Ishikawa (cell line): Measurements from ENCODE around the gene ITGBL1.

ENCODE experiments used
- CEBPB ChIP-seq: IDR thresholded peaks from 2 replicates; pipeline ENCODE4 v1.6.1; 2012
- CREB1 ChIP-seq: IDR thresholded peaks from 2 replicates; pipeline ENCODE4 v1.6.1; 2012; ENCODE audit warnings: low read depth
- EGR1 ChIP-seq: IDR thresholded peaks from 2 replicates; pipeline ENCODE4 v1.6.1; 2012
- EP300 ChIP-seq: IDR thresholded peaks from 2 replicates; pipeline ENCODE4 v1.6.1; 2012; ENCODE audit warnings: borderline replicate concordance
- FOXM1 ChIP-seq: IDR thresholded peaks from 2 replicates; pipeline ENCODE4 v1.6.1; 2012; ENCODE audit warnings: low read depth, borderline replicate concordance
- NFIC ChIP-seq: IDR thresholded peaks from 2 replicates; pipeline ENCODE4 v1.6.1; 2012
- RAD21 ChIP-seq: IDR thresholded peaks from 2 replicates; pipeline ENCODE4 v1.6.1; 2012; ENCODE audit warnings: low read depth
- TAF1 ChIP-seq: IDR thresholded peaks from 2 replicates; pipeline ENCODE4 v1.6.1; 2012; ENCODE audit warnings: low read depth, mild to moderate bottlenecking
- TCF12 ChIP-seq: IDR thresholded peaks from 2 replicates; pipeline ENCODE4 v1.6.1; 2012; ENCODE audit warnings: low read depth
- TEAD4 ChIP-seq: IDR thresholded peaks from 2 replicates; pipeline ENCODE4 v1.6.1; 2012
- YY1 ChIP-seq: IDR thresholded peaks from 2 replicates; pipeline ENCODE4 v1.6.1; 2012; ENCODE audit warnings: low read depth
- ZBTB7A ChIP-seq: IDR thresholded peaks from 2 replicates; pipeline ENCODE4 v1.6.1; 2012; ENCODE audit warnings: low read depth
- TF ChIP-seq, protein P1 (sequence below): IDR thresholded peaks from 2 replicates; pipeline ENCODE4 v1.6.1; 2012
- TF ChIP-seq, protein P2 (sequence below): IDR thresholded peaks from 2 replicates; pipeline ENCODE4 v1.6.1; 2012
- TF ChIP-seq, protein P3 (sequence below): IDR thresholded peaks from 2 replicates; pipeline ENCODE4 v1.6.1; 2012; ENCODE audit warnings: low read depth, mild to moderate bottlenecking

The ITGBL1 gene

DNA sequence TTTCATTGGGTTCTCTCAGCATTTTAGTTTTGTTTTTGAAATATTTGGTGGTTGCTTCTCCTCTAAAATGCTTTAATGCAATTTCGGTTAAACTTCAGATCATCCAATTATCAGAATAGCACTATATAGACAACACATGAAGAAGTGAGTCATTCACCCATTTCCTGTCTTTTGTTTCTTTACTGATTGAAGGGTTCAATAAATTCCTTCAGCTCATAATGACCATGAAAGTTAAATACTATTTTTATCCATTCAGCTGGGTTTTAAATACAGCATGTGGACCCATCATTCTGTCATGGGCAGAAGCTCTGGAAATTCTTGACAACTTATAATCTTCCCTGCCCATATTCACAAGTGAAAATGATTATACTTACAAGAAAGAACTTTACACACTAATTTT lies 187.2 kb downstream of the ITGBL1 start:
- TF ChIP-seq, protein P1, sequence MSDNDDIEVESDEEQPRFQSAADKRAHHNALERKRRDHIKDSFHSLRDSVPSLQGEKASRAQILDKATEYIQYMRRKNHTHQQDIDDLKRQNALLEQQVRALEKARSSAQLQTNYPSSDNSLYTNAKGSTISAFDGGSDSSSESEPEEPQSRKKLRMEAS = no peak
- TF ChIP-seq, protein P2, sequence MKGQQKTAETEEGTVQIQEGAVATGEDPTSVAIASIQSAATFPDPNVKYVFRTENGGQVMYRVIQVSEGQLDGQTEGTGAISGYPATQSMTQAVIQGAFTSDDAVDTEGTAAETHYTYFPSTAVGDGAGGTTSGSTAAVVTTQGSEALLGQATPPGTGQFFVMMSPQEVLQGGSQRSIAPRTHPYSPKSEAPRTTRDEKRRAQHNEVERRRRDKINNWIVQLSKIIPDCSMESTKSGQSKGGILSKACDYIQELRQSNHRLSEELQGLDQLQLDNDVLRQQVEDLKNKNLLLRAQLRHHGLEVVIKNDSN = no peak
- TF ChIP-seq CREB1 (no peak), TAF1 (no peak), ZBTB7A (no peak), NFIC (no peak), RAD21 (no peak), EGR1 (no peak), FOXM1 (no peak)
- TF ChIP-seq, protein P3, sequence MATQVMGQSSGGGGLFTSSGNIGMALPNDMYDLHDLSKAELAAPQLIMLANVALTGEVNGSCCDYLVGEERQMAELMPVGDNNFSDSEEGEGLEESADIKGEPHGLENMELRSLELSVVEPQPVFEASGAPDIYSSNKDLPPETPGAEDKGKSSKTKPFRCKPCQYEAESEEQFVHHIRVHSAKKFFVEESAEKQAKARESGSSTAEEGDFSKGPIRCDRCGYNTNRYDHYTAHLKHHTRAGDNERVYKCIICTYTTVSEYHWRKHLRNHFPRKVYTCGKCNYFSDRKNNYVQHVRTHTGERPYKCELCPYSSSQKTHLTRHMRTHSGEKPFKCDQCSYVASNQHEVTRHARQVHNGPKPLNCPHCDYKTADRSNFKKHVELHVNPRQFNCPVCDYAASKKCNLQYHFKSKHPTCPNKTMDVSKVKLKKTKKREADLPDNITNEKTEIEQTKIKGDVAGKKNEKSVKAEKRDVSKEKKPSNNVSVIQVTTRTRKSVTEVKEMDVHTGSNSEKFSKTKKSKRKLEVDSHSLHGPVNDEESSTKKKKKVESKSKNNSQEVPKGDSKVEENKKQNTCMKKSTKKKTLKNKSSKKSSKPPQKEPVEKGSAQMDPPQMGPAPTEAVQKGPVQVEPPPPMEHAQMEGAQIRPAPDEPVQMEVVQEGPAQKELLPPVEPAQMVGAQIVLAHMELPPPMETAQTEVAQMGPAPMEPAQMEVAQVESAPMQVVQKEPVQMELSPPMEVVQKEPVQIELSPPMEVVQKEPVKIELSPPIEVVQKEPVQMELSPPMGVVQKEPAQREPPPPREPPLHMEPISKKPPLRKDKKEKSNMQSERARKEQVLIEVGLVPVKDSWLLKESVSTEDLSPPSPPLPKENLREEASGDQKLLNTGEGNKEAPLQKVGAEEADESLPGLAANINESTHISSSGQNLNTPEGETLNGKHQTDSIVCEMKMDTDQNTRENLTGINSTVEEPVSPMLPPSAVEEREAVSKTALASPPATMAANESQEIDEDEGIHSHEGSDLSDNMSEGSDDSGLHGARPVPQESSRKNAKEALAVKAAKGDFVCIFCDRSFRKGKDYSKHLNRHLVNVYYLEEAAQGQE = no peak

DNA sequence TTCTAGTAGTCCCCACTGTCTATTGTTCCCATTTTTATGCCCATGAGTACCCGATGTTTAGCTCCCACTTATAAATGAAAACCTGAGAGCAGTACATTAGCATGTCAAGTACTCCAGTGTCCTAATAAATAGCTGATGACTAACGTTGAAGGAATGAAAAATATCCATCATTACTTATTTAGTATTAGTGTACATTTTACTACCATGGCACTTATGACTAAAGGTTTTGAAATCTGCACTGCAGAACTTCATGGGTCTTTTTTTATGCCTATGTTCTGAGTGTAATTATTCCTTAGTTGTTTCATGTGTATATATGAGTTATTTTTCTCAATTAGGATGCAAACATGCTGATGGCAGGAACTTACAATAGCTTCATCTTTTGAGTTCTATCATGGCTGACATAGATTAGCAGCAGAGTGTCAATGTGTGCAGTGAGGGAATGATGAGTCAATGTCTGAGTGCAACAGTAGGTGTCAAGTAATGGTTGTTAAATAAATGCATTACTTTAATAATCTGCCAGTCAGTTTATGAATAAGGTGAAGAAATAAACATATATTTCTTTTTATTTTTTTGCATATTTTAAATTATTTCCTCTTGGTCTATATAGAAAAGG lies 188.4 kb downstream of the ITGBL1 start:
- TF ChIP-seq, protein P1 = no peak
- TF ChIP-seq TCF12 (no peak), EGR1 (no peak), CREB1 (no peak), FOXM1 (no peak), NFIC (no peak), TAF1 (no peak), YY1 (no peak), ZBTB7A (no peak), TEAD4 (no peak), EP300 (no peak), CEBPB (no peak), RAD21 (no peak)
- TF ChIP-seq, protein P2 = no peak
- TF ChIP-seq, protein P3 = no peak

DNA sequence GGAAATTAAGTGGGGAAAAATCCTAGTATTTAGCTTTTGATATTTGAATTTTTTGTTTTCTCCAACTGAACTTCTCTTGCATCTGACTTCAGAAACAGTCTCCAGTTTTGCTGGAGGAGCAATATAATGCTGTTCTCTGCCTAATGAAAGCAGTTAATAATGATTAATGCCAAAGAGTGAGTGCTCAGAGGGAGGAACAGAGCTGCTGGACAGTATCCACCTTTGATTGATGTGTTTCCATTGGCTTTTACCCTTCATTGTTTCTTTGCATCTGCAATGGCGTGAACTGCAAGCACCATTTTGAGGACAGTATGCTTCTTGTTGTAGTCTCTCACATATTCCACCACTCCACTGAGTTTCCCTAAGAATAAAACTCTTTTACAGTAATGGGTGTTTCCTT lies 193.4 kb downstream of the ITGBL1 start:
- no peak for TF ChIP-seq EGR1
- TF ChIP-seq, protein P2 = no peak
- TF ChIP-seq RAD21 = no peak
- no peak for TF ChIP-seq TCF12
- TF ChIP-seq CREB1 = no peak
- no peak for TF ChIP-seq FOXM1
- no peak for TF ChIP-seq ZBTB7A
- no peak for TF ChIP-seq YY1
- no peak for TF ChIP-seq CEBPB
- TF ChIP-seq, protein P1 = no peak
- TF ChIP-seq NFIC = no peak
- TF ChIP-seq, protein P3 = no peak
- no peak for TF ChIP-seq TAF1
- TF ChIP-seq EP300 = no peak
- TF ChIP-seq TEAD4 = no peak

DNA sequence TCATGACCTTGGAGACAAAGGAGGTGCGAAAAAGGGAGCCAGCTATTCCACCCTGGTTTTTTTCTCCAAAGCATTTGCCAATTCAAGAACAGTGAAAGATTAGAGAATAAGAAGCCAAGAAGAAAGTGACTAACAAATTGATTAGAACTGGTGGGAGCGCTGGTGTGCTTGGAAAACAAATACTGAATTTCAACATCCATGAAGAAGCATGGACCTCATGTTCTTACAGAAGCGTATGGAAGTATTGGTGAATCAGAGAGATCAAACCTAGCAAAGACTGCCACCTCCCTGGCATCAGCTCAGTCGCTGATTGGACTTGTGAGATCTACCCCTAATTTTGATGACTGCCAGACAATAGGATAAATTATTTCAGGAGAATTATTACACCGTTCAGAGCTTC lies 195.3 kb downstream of the ITGBL1 start:
- TF ChIP-seq EP300 = no peak
- TF ChIP-seq RAD21 = no peak
- TF ChIP-seq TAF1 = no peak
- TF ChIP-seq, protein P3 = no peak
- no peak for TF ChIP-seq FOXM1
